GM12891 (cell line): ENCODE results near the gene ASB7.

ENCODE experiments used
- POLR2A ChIP-seq: IDR thresholded peaks from 2 replicates; pipeline ENCODE4 v1.6.1; 2011; ENCODE audit warnings: low read depth, low read length, control low read depth
- POLR2AphosphoS5 ChIP-seq: IDR thresholded peaks from 2 replicates; pipeline ENCODE4 v1.6.1; 2011; ENCODE audit warnings: low read depth, low read length, control low read depth
- SPI1 ChIP-seq: IDR thresholded peaks from 2 replicates; pipeline ENCODE4 v1.6.1; 2011; ENCODE audit warnings: low read depth, low read length, control low read depth
- TAF1 ChIP-seq: IDR thresholded peaks from 2 replicates; pipeline ENCODE4 v1.6.1; 2011; ENCODE audit warnings: low read depth, low read length, control low read depth

DNA sequence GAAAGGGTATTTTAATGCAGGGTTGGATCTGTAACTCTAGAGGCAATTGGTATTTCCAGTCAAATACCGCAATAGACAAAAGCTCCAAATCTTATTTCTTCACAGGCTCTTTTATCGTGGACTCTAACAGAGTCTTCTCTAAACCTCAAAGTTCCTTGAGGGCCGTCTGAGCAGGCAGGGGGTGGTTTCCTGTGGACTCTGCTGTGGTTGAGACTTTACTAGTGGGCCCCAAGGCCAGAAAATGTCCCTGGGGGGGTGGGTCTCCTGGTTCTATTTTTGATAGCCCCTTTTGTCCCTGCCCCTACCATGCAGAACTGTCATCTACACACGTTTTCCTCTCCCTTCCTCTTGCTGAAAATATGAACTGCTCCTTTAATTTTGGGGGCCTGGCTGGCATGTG is 80.1 kb downstream of the ASB7 start:
- no peak for TF ChIP-seq TAF1
- no peak for TF ChIP-seq POLR2A
- no peak for TF ChIP-seq POLR2AphosphoS5
- TF ChIP-seq SPI1, result no peak
